PC-3 (cell line): ENCODE measurements around the gene C1S.

Experiments used
- EZH2 ChIP-seq: fragments of 300-600 bp; sonication (generic); IDR thresholded peaks from one replicate; pipeline ENCODE4 v1.6.1; 2017; ENCODE audit warnings: antibody characterized with exemption, mild to moderate bottlenecking, low read length; ENCODE audit not compliant: unreplicated experiment
- TF ChIP-seq, protein P1 (sequence below): fragments of 300-600 bp; sonication (generic); conservative IDR thresholded peaks from 2 replicates; pipeline ENCODE4 v1.5.1; 2017; ENCODE audit warnings: antibody characterized with exemption, low read depth, mild to moderate bottlenecking, low read length

DNA sequence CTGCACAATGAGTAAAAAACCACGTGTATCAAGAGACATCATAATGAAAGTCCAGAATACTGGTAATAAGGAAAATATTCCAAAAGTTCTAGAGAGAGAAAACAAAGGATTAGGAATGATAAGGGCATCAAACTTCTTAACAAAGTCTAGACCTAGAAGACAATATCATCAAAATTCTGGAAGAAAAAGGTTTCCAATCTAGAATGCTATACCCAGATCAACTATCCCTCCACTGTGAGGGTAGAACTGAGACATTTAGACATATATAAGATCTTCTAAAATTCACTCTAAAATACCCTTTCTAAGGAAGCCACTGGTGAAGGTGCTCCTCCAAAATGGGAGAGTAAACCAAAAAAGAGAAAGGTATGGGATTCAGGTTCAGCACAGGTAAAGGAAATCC, 45.6 kb downstream of the C1S start:
- TF ChIP-seq, protein P1, sequence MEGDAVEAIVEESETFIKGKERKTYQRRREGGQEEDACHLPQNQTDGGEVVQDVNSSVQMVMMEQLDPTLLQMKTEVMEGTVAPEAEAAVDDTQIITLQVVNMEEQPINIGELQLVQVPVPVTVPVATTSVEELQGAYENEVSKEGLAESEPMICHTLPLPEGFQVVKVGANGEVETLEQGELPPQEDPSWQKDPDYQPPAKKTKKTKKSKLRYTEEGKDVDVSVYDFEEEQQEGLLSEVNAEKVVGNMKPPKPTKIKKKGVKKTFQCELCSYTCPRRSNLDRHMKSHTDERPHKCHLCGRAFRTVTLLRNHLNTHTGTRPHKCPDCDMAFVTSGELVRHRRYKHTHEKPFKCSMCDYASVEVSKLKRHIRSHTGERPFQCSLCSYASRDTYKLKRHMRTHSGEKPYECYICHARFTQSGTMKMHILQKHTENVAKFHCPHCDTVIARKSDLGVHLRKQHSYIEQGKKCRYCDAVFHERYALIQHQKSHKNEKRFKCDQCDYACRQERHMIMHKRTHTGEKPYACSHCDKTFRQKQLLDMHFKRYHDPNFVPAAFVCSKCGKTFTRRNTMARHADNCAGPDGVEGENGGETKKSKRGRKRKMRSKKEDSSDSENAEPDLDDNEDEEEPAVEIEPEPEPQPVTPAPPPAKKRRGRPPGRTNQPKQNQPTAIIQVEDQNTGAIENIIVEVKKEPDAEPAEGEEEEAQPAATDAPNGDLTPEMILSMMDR = no peak
- no peak for TF ChIP-seq EZH2
